DLD1 (cell line): Measurements from ENCODE around the gene ELOVL7.
"Not testable (repeated sequence)": the region's sequence is repeated elsewhere in the genome, so short reads cannot be mapped to it uniquely, and the experiment has no call there.

Experiments used
- in situ Hi-C: cut with HindIII; loops from 2 replicates; pipeline ENCODE4 v1.10.0; 2017; ENCODE audit warnings: low sequenced_read_pairs

Gene ELOVL7

DNA sequence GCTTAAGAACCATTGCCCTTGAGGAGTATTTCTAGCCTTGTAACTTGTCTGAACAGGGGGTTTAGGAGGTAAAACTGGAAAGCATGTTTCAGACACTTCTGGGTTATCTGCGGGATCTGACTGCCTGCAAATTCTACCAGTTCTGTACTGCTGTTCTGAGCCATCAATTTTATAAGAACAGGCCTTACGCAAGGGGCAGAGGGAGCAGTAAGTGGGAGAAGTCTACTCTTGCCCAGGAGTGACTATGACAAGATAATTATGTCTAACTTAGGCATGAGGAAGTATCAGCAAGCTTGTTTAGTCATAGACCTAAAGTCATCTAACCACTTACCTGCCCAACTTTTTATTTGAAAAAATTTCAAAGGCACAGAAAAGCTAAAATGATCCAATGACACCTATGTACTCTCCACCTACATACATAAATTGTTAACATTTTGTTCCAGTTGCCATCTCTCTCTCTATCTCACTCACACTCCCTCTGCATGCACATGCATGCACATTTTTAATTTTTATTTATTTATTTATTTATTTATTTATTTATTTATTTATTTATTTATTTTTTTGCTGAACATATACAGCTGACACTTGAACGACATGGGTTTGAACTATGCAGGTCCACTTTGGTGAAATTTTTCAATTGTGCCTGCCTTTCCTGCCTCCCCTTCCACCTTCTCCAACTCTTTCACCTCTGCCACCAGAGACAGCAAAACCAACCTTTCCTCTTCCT lies 125.7 kb downstream of the ELOVL7 start:
- in situ Hi-C loops, result no loop called here

DNA sequence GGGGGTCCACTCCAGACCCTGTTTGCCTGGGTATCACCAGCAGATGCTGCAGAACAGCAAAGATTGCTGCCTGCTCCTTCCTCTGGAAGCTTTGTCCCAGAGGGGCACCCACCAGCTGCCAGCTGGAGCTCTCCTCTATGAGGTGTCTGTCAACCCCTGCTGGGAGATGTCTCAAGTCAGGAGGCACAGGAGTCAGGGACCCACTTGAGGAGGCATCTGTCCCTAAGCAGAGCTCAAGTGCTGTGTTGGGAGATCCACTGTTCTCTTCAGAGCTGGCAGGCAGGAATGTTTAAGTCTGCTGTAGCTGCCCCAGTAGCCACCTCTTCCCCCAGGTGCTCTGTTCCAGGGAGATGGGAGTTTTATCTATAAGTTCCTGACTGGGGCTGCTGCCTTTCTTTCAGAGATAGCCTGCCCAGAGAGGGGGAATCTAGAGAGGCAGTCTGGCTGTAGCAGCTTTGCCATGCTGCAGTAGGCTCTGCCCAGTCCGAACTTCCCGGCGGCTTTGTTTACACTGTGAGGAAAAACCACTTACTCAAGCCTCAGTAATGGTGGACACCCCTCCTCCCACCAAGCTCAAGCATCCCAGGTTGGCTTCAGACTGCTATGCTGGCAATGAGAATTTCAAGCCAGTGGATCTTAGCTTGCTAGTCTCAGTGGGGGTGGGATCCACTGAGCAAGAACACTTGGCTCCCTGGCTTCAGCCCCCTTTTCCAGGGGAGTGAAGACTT lies 128.7 kb downstream of the ELOVL7 start:
- in situ Hi-C loops, result not testable (repeated sequence)

DNA sequence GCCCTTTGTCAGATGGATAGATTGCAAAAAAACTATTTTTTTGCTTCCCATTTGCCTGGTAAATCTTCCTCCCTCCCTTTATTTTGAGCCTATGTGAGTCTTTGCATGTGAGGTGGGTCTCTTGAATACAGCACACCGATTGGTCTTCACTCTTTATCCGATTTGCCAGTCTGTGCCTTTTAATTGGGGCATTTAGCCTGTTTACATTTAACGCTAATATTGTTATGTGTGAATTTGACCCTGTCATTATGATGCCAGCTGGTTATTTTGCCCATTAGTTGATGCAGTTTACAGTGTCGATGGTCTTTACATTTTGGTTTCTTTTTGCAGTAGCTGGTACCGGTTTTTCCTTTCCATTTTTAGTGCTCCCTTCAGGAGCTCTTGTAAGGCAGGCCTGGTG lies 131.1 kb downstream of the ELOVL7 start:
- in situ Hi-C loops, result no loop called here

DNA sequence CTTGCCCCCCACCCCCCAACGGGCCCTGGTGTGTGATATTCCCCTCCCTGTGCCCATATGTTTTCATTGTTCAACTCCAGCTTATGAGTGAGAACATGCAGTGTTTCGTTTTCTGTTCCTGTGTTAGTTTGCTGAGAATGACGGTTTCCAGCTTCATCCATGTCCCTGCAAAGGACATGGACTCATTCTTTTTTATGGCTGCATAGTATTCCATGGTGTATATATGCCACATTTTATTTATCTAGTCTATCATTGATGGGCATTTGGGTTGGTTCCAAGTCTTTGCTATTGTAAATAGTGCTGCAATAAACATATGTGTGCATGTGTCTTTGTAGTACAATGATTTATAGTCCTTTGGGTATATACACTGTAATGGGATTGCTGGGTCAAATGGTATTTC lies 132.2 kb downstream of the ELOVL7 start:
- in situ Hi-C loops, result not testable (repeated sequence)

DNA sequence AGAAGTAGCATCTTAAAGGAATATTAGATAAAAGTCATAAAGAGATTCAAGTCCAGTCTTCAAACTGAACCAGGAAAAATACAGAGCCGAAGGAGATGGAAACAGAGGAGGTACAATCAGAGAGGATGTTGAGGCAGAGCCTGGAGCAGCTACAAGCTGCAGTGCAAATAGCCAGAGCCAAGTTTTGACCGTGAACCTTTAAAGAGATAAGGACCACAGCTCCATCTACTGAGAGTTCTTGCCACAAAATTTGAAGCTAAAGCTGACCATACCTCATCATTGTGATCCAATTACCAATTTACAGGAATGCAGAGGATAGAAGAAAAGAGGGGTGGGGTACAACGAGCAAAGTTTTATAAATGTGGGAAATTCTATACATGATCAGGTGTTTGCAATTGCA lies 133.7 kb downstream of the ELOVL7 start:
- in situ Hi-C loops, result no loop called here

DNA sequence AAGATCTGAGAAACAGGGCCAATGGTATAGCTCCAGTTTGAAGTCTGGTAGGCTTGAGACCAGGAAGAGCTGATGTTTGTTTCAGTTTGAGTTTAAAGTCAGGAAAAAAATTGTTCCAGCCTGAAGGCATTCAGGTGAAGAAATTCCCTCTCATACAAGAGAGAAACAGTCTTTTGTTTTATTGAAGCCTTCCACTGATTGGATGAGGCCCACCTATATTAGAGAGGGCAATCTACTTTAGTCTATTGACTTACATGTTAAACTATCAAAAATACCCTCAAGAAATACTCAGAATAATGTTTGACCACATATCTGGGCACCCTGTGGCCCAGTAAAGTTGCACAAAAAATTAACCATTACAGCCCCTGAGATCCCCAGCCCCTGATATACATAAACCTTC lies 138.9 kb downstream of the ELOVL7 start:
- in situ Hi-C loops, result no loop called here

DNA sequence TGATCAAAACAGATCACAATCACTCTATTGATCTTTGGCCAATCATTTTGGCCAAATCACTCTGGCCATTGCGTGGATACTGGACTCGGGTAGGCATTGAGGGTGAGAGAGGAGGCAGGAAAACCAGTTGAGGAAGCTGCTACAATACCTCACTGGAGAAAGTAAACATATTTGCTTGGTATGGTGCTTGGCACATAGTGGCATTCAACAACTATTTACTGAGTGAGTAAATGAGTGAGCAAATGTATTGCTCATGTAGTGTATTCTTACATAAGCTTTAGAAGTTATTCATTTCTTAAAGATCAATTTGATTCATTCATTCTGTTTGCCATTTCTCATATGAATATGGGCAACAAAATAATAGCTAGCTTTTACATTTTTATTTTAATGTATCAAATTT lies 140.1 kb downstream of the ELOVL7 start:
- in situ Hi-C loops, result no loop called here
